Measurements from ENCODE around the gene PIKFYVE.

DNA sequence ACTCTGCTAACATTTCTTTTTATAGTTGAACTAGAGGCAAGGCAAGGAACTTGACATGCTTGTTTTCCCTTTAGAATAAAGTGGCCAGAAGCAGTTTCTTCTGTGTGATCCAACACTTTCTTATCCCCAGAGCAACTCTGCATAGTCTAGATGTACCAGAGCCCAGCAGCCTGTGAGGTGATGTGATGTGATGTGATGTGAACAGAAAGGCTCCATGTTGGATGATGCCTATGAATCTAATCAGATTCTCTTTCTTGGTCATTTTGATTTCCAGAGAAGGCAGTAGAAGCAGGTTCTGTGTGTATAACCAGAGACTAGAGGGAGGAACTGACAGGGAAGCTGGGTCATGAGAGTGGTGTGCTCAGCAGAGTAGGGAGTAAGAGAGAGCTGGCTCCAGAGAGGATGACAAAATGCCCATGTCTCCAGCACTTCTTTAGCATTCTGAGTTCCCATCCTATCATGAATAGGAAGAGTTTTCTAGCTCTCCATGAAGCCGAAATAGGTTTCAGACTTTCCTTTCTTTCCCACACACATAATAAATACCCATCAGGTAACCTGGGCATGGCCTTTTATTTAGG, 109.5 kb downstream of the PIKFYVE start:
- TF ChIP-seq, protein P1, sequence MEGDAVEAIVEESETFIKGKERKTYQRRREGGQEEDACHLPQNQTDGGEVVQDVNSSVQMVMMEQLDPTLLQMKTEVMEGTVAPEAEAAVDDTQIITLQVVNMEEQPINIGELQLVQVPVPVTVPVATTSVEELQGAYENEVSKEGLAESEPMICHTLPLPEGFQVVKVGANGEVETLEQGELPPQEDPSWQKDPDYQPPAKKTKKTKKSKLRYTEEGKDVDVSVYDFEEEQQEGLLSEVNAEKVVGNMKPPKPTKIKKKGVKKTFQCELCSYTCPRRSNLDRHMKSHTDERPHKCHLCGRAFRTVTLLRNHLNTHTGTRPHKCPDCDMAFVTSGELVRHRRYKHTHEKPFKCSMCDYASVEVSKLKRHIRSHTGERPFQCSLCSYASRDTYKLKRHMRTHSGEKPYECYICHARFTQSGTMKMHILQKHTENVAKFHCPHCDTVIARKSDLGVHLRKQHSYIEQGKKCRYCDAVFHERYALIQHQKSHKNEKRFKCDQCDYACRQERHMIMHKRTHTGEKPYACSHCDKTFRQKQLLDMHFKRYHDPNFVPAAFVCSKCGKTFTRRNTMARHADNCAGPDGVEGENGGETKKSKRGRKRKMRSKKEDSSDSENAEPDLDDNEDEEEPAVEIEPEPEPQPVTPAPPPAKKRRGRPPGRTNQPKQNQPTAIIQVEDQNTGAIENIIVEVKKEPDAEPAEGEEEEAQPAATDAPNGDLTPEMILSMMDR (IDR thresholded peaks at IDR 0.05; ENCODE audit: insufficient read depth, low read length, poor library complexity, severe bottlenecking): no peak
- TF ChIP-seq EZH2phosphoT487 (conservative IDR thresholded peaks at IDR 0.05; ENCODE audit: low read length): no peak
